Parathyroid adenoma (tissue), 2 donors: Measurements from ENCODE around the gene ARMH3.

Experiments used
- H2AFZ ChIP-seq: fragments of 300-600 bp; sonication (generic); one replicate; pipeline ENCODE4 v1.7.0; 2017; ENCODE audit warnings: antibody characterized with exemption, mild to moderate bottlenecking
- H3K27ac ChIP-seq: fragments of 300-600 bp; sonication (generic); one replicate; pipeline ENCODE4 v1.7.0; 2017
- H3K27me3 ChIP-seq: fragments of 300-600 bp; sonication (generic); one replicate; pipeline ENCODE4 v1.7.0; 2017; ENCODE audit warnings: low read length; ENCODE audit not compliant: control insufficient read depth, insufficient read depth
- H3K36me3 ChIP-seq: fragments of 300-600 bp; sonication (generic); one replicate; pipeline ENCODE4 v1.7.0; 2017; ENCODE audit warnings: low read length; ENCODE audit not compliant: control insufficient read depth, insufficient read depth
- H3K4me1 ChIP-seq: fragments of 300-600 bp; sonication (generic); one replicate; pipeline ENCODE4 v1.7.0; 2017; ENCODE audit warnings: control low read depth
- H3K4me2 ChIP-seq: fragments of 300-600 bp; sonication (generic); one replicate; pipeline ENCODE4 v1.7.0; 2017; ENCODE audit warnings: low read length
- H3K4me3 ChIP-seq: fragments of 300-600 bp; sonication (generic); one replicate; pipeline ENCODE4 v1.7.0; 2017; ENCODE audit warnings: low read depth, low read length
- H3K79me2 ChIP-seq: fragments of 300-600 bp; sonication (generic); one replicate; pipeline ENCODE4 v1.7.0; 2017; ENCODE audit warnings: control low read depth
- H3K9ac ChIP-seq: fragments of 300-600 bp; sonication (generic); one replicate; pipeline ENCODE4 v1.7.0; 2017; ENCODE audit warnings: mild to moderate bottlenecking
- H3K9me3 ChIP-seq: fragments of 300-600 bp; sonication (generic); one replicate; pipeline ENCODE4 v1.7.0; 2017; ENCODE audit warnings: low read length; ENCODE audit not compliant: control insufficient read depth
- TF ChIP-seq, protein P1 (sequence below): fragments of 300-600 bp; sonication (generic); IDR thresholded peaks from one replicate; pipeline ENCODE4 v1.7.0; 2017; ENCODE audit warnings: antibody characterized with exemption, mild to moderate bottlenecking
- donor health status: primary hyperparathyroidism.

ARMH3 gene

DNA sequence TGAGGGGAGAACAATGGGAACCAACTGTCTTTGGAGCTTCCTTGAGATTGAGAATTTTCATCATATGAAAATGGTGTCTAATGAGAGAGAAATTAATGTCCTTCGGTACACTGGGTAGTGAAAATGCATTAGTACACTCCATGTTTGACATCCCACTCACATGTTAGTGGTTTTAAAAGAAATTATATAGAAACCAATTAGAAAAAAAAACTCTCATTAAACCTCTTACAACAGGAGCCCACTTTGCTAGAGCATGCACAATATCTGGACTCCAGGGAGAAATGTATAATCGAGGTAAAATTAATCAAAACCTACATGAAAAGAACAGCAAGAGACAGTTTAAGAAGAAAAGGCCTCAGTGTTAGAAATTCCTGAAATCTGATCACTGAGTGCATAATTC, 133.1 kb downstream of the ARMH3 start:
- Histone ChIP-seq H3K79me2 (peaks cover 3% of the 10 kb centered on the region), H3K4me3 (no peak overlapping the region), H2AFZ (no peak overlapping the region), H3K27ac (no peak overlapping the region), H3K36me3 (no peaks in the 10 kb centered on the region), H3K9ac (no peak overlapping the region), H3K27me3 (no peaks in the 10 kb centered on the region), H3K4me2 (no peak overlapping the region), H3K9me3 (no peaks in the 10 kb centered on the region), H3K4me1 (no peaks in the 10 kb centered on the region)
- TF ChIP-seq, protein P1, sequence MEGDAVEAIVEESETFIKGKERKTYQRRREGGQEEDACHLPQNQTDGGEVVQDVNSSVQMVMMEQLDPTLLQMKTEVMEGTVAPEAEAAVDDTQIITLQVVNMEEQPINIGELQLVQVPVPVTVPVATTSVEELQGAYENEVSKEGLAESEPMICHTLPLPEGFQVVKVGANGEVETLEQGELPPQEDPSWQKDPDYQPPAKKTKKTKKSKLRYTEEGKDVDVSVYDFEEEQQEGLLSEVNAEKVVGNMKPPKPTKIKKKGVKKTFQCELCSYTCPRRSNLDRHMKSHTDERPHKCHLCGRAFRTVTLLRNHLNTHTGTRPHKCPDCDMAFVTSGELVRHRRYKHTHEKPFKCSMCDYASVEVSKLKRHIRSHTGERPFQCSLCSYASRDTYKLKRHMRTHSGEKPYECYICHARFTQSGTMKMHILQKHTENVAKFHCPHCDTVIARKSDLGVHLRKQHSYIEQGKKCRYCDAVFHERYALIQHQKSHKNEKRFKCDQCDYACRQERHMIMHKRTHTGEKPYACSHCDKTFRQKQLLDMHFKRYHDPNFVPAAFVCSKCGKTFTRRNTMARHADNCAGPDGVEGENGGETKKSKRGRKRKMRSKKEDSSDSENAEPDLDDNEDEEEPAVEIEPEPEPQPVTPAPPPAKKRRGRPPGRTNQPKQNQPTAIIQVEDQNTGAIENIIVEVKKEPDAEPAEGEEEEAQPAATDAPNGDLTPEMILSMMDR: no peak

GRCh38 chr10:101920546-101920945, 135.4 kb downstream of the ARMH3 start:
- H3K4me2 ChIP-seq: no peak overlapping the region
- TF ChIP-seq, protein P1: no peak
- no peaks in the 10 kb centered on the region for H3K9me3 ChIP-seq
- no peaks in the 10 kb centered on the region for H3K27me3 ChIP-seq
- H3K36me3 ChIP-seq: no peaks in the 10 kb centered on the region
- H3K79me2 ChIP-seq: no peaks in the 10 kb centered on the region
- no peak overlapping the region for H3K27ac ChIP-seq
- H3K9ac ChIP-seq: no peak overlapping the region
- no peak overlapping the region for H3K4me3 ChIP-seq
- no peaks in the 10 kb centered on the region for H3K4me1 ChIP-seq
- H2AFZ ChIP-seq: no peak overlapping the region

DNA sequence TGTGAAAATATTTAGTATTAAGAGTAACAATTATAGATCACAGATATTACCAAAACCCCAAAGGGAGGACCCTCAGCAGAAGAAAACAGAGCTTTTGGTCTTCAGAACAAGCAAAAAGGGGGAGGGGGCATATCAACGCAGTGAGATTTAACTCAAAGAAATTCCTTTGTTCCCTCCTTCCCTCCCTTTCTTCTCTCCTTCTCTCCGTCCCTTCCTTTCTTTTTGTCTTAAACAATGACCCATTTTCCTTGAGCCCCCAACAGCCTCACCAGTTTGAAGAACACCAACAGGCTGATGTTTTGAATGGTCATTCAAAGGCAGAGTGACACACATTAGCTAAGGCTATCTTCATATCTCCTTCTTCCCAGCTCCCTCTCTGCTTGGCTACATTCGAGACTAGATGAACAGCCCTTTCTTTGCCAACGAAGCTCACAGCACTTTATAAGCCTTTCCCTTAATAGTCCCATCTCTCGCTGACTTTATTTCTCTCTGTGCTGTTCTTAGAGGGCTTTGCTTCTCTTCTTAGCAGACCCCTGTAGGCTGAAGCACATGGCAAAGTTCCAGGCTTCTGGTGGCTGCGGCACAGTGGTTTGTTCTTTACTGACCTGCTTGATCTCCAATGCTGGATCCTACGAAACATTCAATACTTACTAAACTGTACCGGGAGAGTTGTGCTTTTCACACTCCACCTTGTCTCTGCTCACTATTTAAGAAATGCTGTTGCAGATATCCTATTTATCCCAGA, 136.8 kb downstream of the ARMH3 start:
- H3K4me3 ChIP-seq: no peak overlapping the region
- H3K4me1 ChIP-seq: no peaks in the 10 kb centered on the region
- no peaks in the 10 kb centered on the region for H3K36me3 ChIP-seq
- H3K79me2 ChIP-seq: peaks cover 2% of the 10 kb centered on the region
- no peaks in the 10 kb centered on the region for H3K27me3 ChIP-seq
- no peak overlapping the region for H3K4me2 ChIP-seq
- H2AFZ ChIP-seq: no peak overlapping the region
- TF ChIP-seq, protein P1: no peak
- H3K9me3 ChIP-seq: no peaks in the 10 kb centered on the region
- H3K9ac ChIP-seq: no peak overlapping the region
- H3K27ac ChIP-seq: no peak overlapping the region

GRCh38 chr10:101912561-101913179, 143.3 kb downstream of the ARMH3 start:
- Histone ChIP-seq H3K4me1 (no peaks in the 10 kb centered on the region), H3K9ac (no peak overlapping the region), H3K36me3 (no peaks in the 10 kb centered on the region), H3K79me2 (peaks cover 6% of the 10 kb centered on the region), H3K27ac (no peak overlapping the region), H3K4me3 (no peak overlapping the region), H2AFZ (no peak overlapping the region), H3K4me2 (no peak overlapping the region), H3K27me3 (no peaks in the 10 kb centered on the region), H3K9me3 (no peaks in the 10 kb centered on the region)
- TF ChIP-seq, protein P1: no peak
